Fibroblast of skin of abdomen (primary cell): Measurements from ENCODE around the gene KCNG2.

Source experiments
- DNase-seq: peaks from one replicate; pipeline ENCODE4 v3.0.0-alpha.2; 2013

Gene KCNG2

GRCh38 chr18:79943608-79944125 lies 145.9 kb downstream of the KCNG2 start:
- DNase-seq, result no peak

GRCh38 chr18:79944126-79944731 lies 146.5 kb downstream of the KCNG2 start:
- no peak for DNase-seq

GRCh38 chr18:79944746-79945117 lies 147.0 kb downstream of the KCNG2 start:
- DNase-seq, result no peak

- DNase-seq, result no peak
Observed at GRCh38 chr18:79945118-79946042, 147.6 kb downstream of the KCNG2 start.

GRCh38 chr18:79947054-79947755 lies 149.5 kb downstream of the KCNG2 start:
- DNase-seq, result no peak

GRCh38 chr18:79947881-79948610 lies 150.3 kb downstream of the KCNG2 start:
- no peak for DNase-seq

- no peak for DNase-seq
Observed at GRCh38 chr18:79948719-79949411, 151.1 kb downstream of the KCNG2 start.
